HPDE6-E6E7 (cell line): ENCODE measurements around the gene FOXK2.
"Not testable (repeated sequence)": the region's sequence is repeated elsewhere in the genome, so short reads cannot be mapped to it uniquely, and the experiment has no call there.

Source experiments
- DNase-seq: peaks from one replicate; pipeline ENCODE4 v3.0.0; 2011; ENCODE audit warnings: missing footprints; ENCODE audit errors: extremely low spot score

FOXK2 gene

GRCh38 chr17:82531431-82531881 is 11.9 kb downstream of the FOXK2 start:
- DNase-seq, result no peak

GRCh38 chr17:82534401-82534812 is 14.9 kb downstream of the FOXK2 start:
- DNase-seq, result no peak

- DNase-seq, result no peak
Observed at GRCh38 chr17:82536512-82537201, 17.1 kb downstream of the FOXK2 start.

GRCh38 chr17:82537228-82537627 is 17.7 kb downstream of the FOXK2 start:
- DNase-seq, result not testable (repeated sequence)

- DNase-seq, result not testable (repeated sequence)
Observed at GRCh38 chr17:82539076-82539475, 19.5 kb downstream of the FOXK2 start.

- DNase-seq, result no peak
Observed at GRCh38 chr17:82542439-82542838, 22.9 kb downstream of the FOXK2 start.

GRCh38 chr17:82544431-82545070 is 25.0 kb downstream of the FOXK2 start:
- no peak for DNase-seq

- DNase-seq, result no peak
Observed at GRCh38 chr17:82545071-82545462, 25.5 kb downstream of the FOXK2 start.

- no peak for DNase-seq
Observed at GRCh38 chr17:82547981-82548380, 28.4 kb downstream of the FOXK2 start.

GRCh38 chr17:82548681-82549303 is 29.3 kb downstream of the FOXK2 start:
- DNase-seq, result no peak

GRCh38 chr17:82551779-82552457 is 32.4 kb downstream of the FOXK2 start:
- peak; percentile 96 for DNase-seq

- DNase-seq, result no peak
Observed at GRCh38 chr17:82552580-82552979, 33.0 kb downstream of the FOXK2 start.

GRCh38 chr17:82553210-82553930 is 33.8 kb downstream of the FOXK2 start:
- DNase-seq, result no peak

GRCh38 chr17:82557510-82557909 is 38.0 kb downstream of the FOXK2 start:
- not testable (repeated sequence) for DNase-seq

- no peak for DNase-seq
Observed at GRCh38 chr17:82559566-82560251, 40.2 kb downstream of the FOXK2 start.

- DNase-seq, result no peak
Observed at GRCh38 chr17:82560252-82560642, 40.7 kb downstream of the FOXK2 start.

- DNase-seq, result no peak
Observed at GRCh38 chr17:82560802-82561428, 41.4 kb downstream of the FOXK2 start.

- no peak for DNase-seq
Observed at GRCh38 chr17:82561429-82562035, 42.0 kb downstream of the FOXK2 start.

GRCh38 chr17:82562718-82563220 is 43.2 kb downstream of the FOXK2 start:
- not testable (repeated sequence) for DNase-seq

GRCh38 chr17:82563318-82563717 is 43.8 kb downstream of the FOXK2 start:
- no peak for DNase-seq
